NCI-H1436 treated with DMSO at 0.1 percent for 48 hours (cell line): ENCODE data around the gene CENPK.
"Not testable (repeated sequence)": the region's sequence is repeated elsewhere in the genome, so short reads cannot be mapped to it uniquely, and the experiment has no call there.

Source experiments
- DNase-seq: peaks from one replicate; lab custom pipeline; 2025; lab: John Stamatoyannopoulos, UW

Gene CENPK

GRCh38 chr5:65506961-65507360 is 56.0 kb downstream of the CENPK start:
- no peak for DNase-seq

GRCh38 chr5:65489119-65489518 is 73.8 kb downstream of the CENPK start:
- DNase-seq: no peak

- not testable (repeated sequence) for DNase-seq
These were observed 74.8 kb downstream of the CENPK start for GRCh38 chr5:65488038-65488687.

- not testable (repeated sequence) for DNase-seq
These were observed 76.2 kb downstream of the CENPK start for GRCh38 chr5:65486803-65487202.

- no peak for DNase-seq
These were observed 77.6 kb downstream of the CENPK start for GRCh38 chr5:65485405-65485804.

- peak; percentile 40 for DNase-seq
These were observed 79.2 kb downstream of the CENPK start for GRCh38 chr5:65483546-65484346.

GRCh38 chr5:65482736-65483545 is 80.0 kb downstream of the CENPK start:
- no peak for DNase-seq

GRCh38 chr5:65482296-65482735 is 80.7 kb downstream of the CENPK start:
- no peak for DNase-seq

GRCh38 chr5:65481635-65482295 is 81.2 kb downstream of the CENPK start, which contains the start of gene ADAMTS6:
ADAMTS6 (minus strand) TSS chr5:65481920; CDS start chr5:65473673, 8,247 bp downstream.
- DNase-seq: no peak

- no peak for DNase-seq
These were observed 81.8 kb downstream of the CENPK start for GRCh38 chr5:65481171-65481581.

- no peak for DNase-seq
These were observed 82.6 kb downstream of the CENPK start for GRCh38 chr5:65480306-65480865.

- no peak for DNase-seq
These were observed 83.4 kb downstream of the CENPK start for GRCh38 chr5:65479527-65479926.

GRCh38 chr5:65478336-65478735 is 84.6 kb downstream of the CENPK start:
- no peak for DNase-seq

- no peak for DNase-seq
These were observed 87.1 kb downstream of the CENPK start for GRCh38 chr5:65475895-65476294.

GRCh38 chr5:65475336-65475735 is 87.6 kb downstream of the CENPK start:
- no peak for DNase-seq

- no peak for DNase-seq
These were observed 88.7 kb downstream of the CENPK start for GRCh38 chr5:65474130-65474711.

- DNase-seq: no peak
These were observed 94.3 kb downstream of the CENPK start for GRCh38 chr5:65468633-65469032.
